Measurements from ENCODE around the gene MORN1.
A peak's percentile ranks its signal among the peaks of the same experiment; 100 is the strongest.

MORN1 gene

GRCh38 chr1:2287649-2288048, 103.7 kb downstream of the MORN1 start:
- DNase-seq, result no peak

- no peak for DNase-seq
Measured at GRCh38 chr1:2286923-2287322, 104.4 kb downstream of the MORN1 start.

- DNase-seq, result no peak
Measured at GRCh38 chr1:2284932-2285331, 106.4 kb downstream of the MORN1 start.

GRCh38 chr1:2283991-2284895, 107.1 kb downstream of the MORN1 start:
- no peak for DNase-seq

- DNase-seq, result no peak
Measured at GRCh38 chr1:2283371-2283990, 107.9 kb downstream of the MORN1 start.

GRCh38 chr1:2282556-2283270, 108.6 kb downstream of the MORN1 start:
- DNase-seq, result no peak

GRCh38 chr1:2279817-2280216, 111.5 kb downstream of the MORN1 start:
- peak; percentile 43 for DNase-seq

GRCh38 chr1:2279210-2279639, 112.1 kb downstream of the MORN1 start:
- DNase-seq, result peak; percentile 77

GRCh38 chr1:2278591-2279209, 112.7 kb downstream of the MORN1 start:
- DNase-seq, result no peak

- peak; percentile 46 for DNase-seq
Measured at GRCh38 chr1:2277741-2278488, 113.4 kb downstream of the MORN1 start.

- no peak for DNase-seq
Measured at GRCh38 chr1:2276803-2277580, 114.4 kb downstream of the MORN1 start.

GRCh38 chr1:2275796-2276536, 115.4 kb downstream of the MORN1 start:
- peak; percentile 81 for DNase-seq

- no peak for DNase-seq
Measured at GRCh38 chr1:2274929-2275475, 116.4 kb downstream of the MORN1 start.

- no peak for DNase-seq
Measured at GRCh38 chr1:2274231-2274928, 117.0 kb downstream of the MORN1 start.

- DNase-seq, result no peak
Measured at GRCh38 chr1:2273401-2274090, 117.8 kb downstream of the MORN1 start.

GRCh38 chr1:2272686-2273400, 118.5 kb downstream of the MORN1 start:
- no peak for DNase-seq

GRCh38 chr1:2271841-2272655, 119.3 kb downstream of the MORN1 start:
- no peak for DNase-seq

All from hematopoietic multipotent progenitor cell treated with erythropoietin and hydrocortisone succinate and interleukin-3 and kit ligand, for 4 days (in vitro differentiated cells).